Measurements from ENCODE around the gene KCND3. TPM values are rescaled to one million over a fixed set of nuclear protein-coding genes. Genes with fewer than 3 reads are reported as not detected.

KCND3 gene
- total and polyA plus RNA-seq, 4 donors, result 1.0 to 27.1 (median 6.1) TPM

DNA sequence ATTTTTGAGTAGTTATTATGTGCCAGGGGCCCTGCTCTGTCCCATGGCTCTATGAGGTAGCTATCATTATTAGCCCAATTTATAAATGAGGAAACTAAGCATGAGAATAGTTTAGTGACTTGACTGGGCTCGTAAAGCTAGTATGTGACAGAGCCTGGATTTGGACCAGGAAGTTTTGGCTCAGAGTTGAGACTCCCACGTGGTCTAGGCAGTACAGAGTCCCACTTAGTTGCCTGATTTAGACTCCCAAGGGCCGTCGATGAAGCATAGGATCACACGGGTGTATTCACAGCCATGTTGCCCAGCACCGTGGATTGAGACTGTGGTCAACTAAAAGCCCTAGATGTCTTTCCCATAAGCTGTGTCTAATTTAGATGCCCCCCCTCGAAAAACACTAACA, 152.1 kb downstream of the KCND3 start:
- H3K9ac ChIP-seq (ENCODE audit: low read depth in 1 of 2, low read length in 2 of 2), result no peak overlapping the region
- DNase-seq (ENCODE audit: low spot score), result no peak
- no peaks in the 10 kb centered on the region for H3K9me3 ChIP-seq (ENCODE audit: control insufficient read depth in 4 of 4, low read length in 3 of 4)
- no peaks in the 10 kb centered on the region for H3K27me3 ChIP-seq (ENCODE audit: control insufficient read depth in 4 of 4, insufficient read depth in 4 of 4, low read length in 3 of 4)
- TF ChIP-seq FOXA1 (IDR thresholded peaks at IDR 0.05) (no peak), HNF4A (conservative IDR thresholded peaks at IDR 0.05) (peak; percentile 8 to 21)
- H3K27ac ChIP-seq (ENCODE audit: low read depth in 1 of 2, low read length in 2 of 2), result no peak overlapping the region
- no peaks in the 10 kb centered on the region for H3K4me1 ChIP-seq (ENCODE audit: control insufficient read depth in 4 of 4, insufficient read depth in 4 of 4, low read length in 3 of 4)
- no peaks in the 10 kb centered on the region for H3K36me3 ChIP-seq (ENCODE audit: control insufficient read depth in 4 of 4, insufficient read depth in 3 of 4, low read depth in 1 of 4, low read length in 3 of 4)
- H3K4me3 ChIP-seq (ENCODE audit: low read depth in 1 of 3, low read length in 3 of 3), result no peak overlapping the region
- WGBS, result 57% methylated on average over 7 of the region's 7 CpGs

DNA sequence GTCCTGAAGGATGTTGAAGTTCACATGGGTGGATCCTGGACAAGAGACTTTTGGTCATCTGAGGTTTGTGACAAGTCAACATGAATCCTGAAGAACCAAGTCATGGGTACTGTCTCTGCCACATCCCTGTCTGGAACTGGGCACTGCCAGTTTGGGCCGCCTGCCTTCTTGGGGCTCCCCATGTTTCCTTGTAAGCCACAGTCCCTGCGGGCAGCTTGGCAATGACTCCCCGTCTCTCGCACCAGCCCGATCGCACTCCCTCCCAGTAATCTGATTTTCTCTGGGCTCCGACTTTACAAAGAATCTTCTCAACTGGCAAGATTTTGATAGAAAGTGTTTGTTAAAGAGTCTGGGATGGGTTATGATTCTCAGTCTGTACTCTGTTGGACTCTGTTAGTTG, 153.4 kb downstream of the KCND3 start:
- WGBS, result 98% methylated on average over 7 of the region's 7 CpGs
- DNase-seq (ENCODE audit: low spot score), result no peak

More for the DNA sequence above, 153.4 kb downstream of the KCND3 start:
- TF ChIP-seq JUND (IDR thresholded peaks at IDR 0.05), result no peak
- TF ChIP-seq HNF4G (IDR thresholded peaks at IDR 0.05), result no peak
- no peak for TF ChIP-seq GABPA (IDR thresholded peaks at IDR 0.05 in 1 of 2, conservative IDR thresholded peaks at IDR 0.05 in 1 of 2)
- TF ChIP-seq, protein P1, sequence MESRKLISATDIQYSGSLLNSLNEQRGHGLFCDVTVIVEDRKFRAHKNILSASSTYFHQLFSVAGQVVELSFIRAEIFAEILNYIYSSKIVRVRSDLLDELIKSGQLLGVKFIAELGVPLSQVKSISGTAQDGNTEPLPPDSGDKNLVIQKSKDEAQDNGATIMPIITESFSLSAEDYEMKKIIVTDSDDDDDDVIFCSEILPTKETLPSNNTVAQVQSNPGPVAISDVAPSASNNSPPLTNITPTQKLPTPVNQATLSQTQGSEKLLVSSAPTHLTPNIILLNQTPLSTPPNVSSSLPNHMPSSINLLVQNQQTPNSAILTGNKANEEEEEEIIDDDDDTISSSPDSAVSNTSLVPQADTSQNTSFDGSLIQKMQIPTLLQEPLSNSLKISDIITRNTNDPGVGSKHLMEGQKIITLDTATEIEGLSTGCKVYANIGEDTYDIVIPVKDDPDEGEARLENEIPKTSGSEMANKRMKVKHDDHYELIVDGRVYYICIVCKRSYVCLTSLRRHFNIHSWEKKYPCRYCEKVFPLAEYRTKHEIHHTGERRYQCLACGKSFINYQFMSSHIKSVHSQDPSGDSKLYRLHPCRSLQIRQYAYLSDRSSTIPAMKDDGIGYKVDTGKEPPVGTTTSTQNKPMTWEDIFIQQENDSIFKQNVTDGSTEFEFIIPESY (IDR thresholded peaks at IDR 0.05), result no peak
- TF ChIP-seq, protein P2, sequence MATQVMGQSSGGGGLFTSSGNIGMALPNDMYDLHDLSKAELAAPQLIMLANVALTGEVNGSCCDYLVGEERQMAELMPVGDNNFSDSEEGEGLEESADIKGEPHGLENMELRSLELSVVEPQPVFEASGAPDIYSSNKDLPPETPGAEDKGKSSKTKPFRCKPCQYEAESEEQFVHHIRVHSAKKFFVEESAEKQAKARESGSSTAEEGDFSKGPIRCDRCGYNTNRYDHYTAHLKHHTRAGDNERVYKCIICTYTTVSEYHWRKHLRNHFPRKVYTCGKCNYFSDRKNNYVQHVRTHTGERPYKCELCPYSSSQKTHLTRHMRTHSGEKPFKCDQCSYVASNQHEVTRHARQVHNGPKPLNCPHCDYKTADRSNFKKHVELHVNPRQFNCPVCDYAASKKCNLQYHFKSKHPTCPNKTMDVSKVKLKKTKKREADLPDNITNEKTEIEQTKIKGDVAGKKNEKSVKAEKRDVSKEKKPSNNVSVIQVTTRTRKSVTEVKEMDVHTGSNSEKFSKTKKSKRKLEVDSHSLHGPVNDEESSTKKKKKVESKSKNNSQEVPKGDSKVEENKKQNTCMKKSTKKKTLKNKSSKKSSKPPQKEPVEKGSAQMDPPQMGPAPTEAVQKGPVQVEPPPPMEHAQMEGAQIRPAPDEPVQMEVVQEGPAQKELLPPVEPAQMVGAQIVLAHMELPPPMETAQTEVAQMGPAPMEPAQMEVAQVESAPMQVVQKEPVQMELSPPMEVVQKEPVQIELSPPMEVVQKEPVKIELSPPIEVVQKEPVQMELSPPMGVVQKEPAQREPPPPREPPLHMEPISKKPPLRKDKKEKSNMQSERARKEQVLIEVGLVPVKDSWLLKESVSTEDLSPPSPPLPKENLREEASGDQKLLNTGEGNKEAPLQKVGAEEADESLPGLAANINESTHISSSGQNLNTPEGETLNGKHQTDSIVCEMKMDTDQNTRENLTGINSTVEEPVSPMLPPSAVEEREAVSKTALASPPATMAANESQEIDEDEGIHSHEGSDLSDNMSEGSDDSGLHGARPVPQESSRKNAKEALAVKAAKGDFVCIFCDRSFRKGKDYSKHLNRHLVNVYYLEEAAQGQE (IDR thresholded peaks at IDR 0.05), result no peak
- no peak for TF ChIP-seq EGR1 (IDR thresholded peaks at IDR 0.05; ENCODE audit: low read depth in 2 of 2)
- TF ChIP-seq FOXA1 (IDR thresholded peaks at IDR 0.05), result no peak
- TF ChIP-seq TAF1 (conservative IDR thresholded peaks at IDR 0.05), result no peak
- TF ChIP-seq, protein P3, sequence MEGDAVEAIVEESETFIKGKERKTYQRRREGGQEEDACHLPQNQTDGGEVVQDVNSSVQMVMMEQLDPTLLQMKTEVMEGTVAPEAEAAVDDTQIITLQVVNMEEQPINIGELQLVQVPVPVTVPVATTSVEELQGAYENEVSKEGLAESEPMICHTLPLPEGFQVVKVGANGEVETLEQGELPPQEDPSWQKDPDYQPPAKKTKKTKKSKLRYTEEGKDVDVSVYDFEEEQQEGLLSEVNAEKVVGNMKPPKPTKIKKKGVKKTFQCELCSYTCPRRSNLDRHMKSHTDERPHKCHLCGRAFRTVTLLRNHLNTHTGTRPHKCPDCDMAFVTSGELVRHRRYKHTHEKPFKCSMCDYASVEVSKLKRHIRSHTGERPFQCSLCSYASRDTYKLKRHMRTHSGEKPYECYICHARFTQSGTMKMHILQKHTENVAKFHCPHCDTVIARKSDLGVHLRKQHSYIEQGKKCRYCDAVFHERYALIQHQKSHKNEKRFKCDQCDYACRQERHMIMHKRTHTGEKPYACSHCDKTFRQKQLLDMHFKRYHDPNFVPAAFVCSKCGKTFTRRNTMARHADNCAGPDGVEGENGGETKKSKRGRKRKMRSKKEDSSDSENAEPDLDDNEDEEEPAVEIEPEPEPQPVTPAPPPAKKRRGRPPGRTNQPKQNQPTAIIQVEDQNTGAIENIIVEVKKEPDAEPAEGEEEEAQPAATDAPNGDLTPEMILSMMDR (IDR thresholded peaks at IDR 0.05; ENCODE audit: low read depth, low read length, missing input control), result no peak
- TF ChIP-seq YY1 (IDR thresholded peaks at IDR 0.05), result no peak
- TF ChIP-seq FOXA2 (IDR thresholded peaks at IDR 0.05), result no peak
- no peak for TF ChIP-seq RAD21 (IDR thresholded peaks at IDR 0.05)
- TF ChIP-seq, protein P4, sequence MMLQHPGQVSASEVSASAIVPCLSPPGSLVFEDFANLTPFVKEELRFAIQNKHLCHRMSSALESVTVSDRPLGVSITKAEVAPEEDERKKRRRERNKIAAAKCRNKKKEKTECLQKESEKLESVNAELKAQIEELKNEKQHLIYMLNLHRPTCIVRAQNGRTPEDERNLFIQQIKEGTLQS (IDR thresholded peaks at IDR 0.05), result no peak
- TF ChIP-seq, protein P5, sequence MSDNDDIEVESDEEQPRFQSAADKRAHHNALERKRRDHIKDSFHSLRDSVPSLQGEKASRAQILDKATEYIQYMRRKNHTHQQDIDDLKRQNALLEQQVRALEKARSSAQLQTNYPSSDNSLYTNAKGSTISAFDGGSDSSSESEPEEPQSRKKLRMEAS (IDR thresholded peaks at IDR 0.05), result no peak
- Histone ChIP-seq H3K36me3 (ENCODE audit: control insufficient read depth in 4 of 4, insufficient read depth in 3 of 4, low read depth in 1 of 4, low read length in 3 of 4) (no peaks in the 10 kb centered on the region), H3K4me1 (ENCODE audit: control insufficient read depth in 4 of 4, insufficient read depth in 4 of 4, low read length in 3 of 4) (no peaks in the 10 kb centered on the region), H3K4me3 (ENCODE audit: low read depth in 1 of 3, low read length in 3 of 3) (no peak overlapping the region), H3K27ac (ENCODE audit: low read depth in 1 of 2, low read length in 2 of 2) (no peak overlapping the region), H3K9me3 (ENCODE audit: control insufficient read depth in 4 of 4, low read length in 3 of 4) (no peaks in the 10 kb centered on the region), H3K27me3 (ENCODE audit: control insufficient read depth in 4 of 4, insufficient read depth in 4 of 4, low read length in 3 of 4) (no peaks in the 10 kb centered on the region), H3K9ac (ENCODE audit: low read depth in 1 of 2, low read length in 2 of 2) (no peak overlapping the region)
